ENCODE data around the gene SOX12.
A peak's percentile ranks its signal among the peaks of the same experiment; 100 is the strongest.

SOX12 gene

GRCh38 chr20:325045-325888, at the start of gene SOX12:
SOX12 (plus strand) TSS chr20:325552; CDS start chr20:325925, 373 bp downstream.
- peak; percentile 96 for DNase-seq

DNA sequence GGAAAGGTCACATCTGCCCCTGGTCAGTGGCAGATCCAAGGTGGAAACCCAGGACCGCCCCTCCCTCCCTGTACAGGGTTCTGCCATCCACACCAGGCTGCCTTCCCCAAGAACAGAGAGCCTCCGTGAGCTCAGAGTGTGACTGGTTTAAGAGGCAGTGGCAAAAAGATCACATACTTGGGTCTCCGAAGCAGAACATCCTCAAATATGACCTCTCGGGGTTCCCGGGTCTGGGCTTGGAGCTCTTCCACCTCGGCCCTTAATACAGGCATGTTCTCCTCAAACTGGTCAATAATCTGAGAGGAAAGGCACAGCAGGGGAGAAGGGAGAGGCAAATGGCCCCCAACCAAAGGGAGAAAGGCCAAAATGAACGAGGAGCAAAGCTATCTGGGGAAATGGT, 49.6 kb upstream of the SOX12 start:
- DNase-seq = no peak

DNA sequence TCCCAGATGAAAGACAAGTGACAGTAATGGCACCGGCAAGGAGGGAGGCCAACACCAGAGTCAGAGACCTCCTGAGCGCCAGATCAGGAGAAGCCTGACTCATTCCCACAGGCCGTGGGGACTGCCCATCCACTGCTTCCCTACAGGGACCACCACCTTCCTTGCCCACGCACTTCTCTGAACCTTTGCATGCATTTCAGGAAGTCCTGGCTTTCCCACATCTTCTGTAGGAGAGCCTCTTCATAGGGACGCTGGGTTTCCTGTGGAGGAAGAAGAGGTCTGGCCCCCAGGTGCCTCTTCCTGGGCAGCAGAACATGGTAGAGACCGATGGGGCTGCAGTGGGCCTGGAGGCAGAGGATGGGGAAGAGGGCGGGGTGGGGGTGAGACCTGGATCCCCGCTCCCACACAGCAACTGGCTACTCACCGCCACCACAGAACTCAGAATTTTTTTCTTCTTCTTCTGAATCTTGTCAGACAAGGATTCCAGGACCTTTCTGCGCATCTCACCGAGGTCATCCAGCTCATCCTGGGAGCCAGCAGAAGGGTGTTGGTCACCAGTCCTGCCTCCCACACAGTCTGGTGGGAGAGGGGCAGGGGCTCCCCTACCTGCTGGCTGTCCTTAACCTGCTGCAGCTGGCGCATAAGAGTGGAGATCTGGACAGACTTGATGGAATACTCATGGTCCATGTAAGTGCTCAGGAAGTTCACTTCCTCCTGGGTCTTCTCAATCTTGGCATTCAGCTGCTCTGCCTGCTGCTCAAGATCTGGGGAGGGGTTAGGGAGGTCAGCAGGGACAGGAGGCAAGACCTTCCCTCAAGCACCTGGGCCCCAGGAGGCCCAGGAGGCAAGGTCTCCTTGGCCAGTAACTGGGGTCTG, 48.5 kb upstream of the SOX12 start:
- no peak for DNase-seq

- no peak for DNase-seq
Measured at GRCh38 chr20:277496-277781, 47.9 kb upstream of the SOX12 start.

DNA sequence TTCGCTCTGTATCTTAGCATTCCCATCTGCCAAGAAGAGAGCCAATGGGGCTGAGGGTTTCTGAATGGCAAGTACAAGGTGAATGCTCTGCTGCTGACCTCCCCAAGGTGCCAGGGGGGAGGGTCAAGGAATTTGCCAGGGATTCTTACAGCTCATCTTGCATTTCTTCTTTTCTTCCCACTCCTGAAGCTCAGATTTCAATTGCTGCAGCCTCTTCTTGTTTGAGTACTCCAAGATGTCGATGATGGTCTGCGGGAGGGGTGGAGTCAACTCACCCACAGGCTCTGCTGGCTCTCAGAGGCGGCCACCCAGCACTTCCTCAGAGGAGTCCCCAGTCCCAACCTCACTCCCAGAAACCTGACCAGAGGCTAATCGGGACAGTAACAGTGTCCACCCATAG, 47.2 kb upstream of the SOX12 start:
- no peak for DNase-seq

DNA sequence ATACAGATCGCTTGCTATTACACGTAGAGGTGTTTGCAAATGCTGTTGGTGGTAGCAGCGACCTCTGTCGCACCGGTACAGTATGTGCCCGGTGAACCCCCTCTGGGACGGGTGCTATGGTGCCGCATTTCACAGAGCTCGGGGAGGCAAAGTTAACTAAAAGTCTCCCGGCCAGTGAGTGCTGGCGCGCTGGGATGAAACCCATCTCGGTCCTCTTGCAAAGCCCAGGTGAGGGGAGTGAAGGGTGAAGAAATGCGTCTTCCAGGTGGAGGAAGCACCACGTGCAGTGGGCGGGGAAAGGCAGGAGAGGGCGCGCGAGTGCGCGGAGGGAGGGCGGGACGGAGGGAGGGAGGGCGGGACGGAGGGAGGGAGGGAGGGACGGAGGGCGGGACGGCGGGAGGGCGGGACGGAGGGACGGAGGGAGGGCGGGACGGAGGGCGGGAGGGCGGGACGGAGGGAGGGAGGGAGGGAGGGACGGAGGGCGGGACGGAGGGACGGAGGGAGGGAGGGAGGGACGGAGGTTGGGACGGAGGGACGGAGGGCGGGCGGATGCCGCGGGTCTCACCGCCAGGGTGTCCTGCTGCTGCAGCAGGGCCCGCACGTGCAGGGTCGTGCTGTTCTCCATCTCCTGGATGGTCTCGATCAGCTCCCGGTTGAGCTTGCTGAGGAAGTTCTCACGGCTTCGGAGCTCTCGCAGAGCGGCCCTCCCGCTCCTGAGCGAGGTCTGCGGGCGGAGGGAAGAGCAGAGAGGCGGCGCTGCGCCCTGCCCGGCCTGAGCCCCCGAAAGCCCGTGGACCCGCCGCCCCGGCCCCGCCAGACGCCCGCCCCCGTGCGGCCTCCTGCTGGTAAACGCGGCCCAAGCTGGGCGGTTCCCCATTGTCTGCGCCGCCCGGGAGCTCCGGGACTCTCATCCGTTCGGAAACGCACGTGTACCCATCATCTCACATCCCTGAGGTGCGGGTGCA, 46.5 kb upstream of the SOX12 start:
- peak; percentile 62 for DNase-seq

DNA sequence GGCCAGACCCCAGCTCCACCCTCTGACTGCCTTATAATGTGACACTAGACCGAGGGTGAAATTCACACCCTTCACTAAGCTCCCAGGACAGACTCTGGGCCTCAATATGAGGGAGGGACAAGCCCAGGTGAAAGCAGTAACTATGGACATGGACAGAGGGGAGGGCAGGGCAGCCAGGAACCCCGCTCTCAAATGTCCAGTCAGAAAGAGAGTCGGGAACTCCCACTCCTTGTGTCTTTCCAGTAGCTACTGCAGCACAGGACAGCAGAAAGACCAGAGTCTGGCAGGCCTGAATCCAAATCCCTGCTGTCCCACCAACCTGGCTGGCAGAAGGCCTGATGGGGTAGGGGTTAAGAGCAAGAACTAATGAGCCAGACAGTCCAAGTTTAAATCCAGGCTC, 41.2 kb upstream of the SOX12 start:
- DNase-seq = no peak

DNA sequence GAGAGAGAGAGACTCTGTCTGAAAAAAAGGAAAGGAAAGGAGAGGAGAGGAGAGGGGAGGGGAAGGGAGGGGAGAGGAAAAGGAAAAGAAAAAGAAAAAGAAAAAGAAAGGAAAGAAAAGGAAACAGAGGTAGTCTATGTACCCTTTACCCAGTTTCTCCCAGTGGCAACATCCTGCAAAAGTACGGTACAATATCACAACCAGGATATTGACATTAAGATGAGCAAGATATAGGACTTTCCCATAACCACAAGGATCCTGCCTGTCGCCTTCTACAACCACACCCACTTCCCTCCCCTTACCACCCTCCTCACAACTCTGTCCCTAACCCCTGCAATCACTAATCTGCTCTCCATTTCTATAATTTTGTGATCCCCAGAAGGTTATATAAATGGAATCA, 38.8 kb upstream of the SOX12 start:
- DNase-seq = no peak

- DNase-seq = no peak
Measured at GRCh38 chr20:288956-289692, 36.2 kb upstream of the SOX12 start.

- no peak for DNase-seq
Measured at GRCh38 chr20:289693-290083, 35.7 kb upstream of the SOX12 start.

GRCh38 chr20:290084-290831, 35.1 kb upstream of the SOX12 start, which contains the start of gene C20orf96:
C20orf96 (minus strand) TSS chr20:290750; CDS start chr20:290610, 140 bp downstream.
- peak; percentile 89 for DNase-seq

DNA sequence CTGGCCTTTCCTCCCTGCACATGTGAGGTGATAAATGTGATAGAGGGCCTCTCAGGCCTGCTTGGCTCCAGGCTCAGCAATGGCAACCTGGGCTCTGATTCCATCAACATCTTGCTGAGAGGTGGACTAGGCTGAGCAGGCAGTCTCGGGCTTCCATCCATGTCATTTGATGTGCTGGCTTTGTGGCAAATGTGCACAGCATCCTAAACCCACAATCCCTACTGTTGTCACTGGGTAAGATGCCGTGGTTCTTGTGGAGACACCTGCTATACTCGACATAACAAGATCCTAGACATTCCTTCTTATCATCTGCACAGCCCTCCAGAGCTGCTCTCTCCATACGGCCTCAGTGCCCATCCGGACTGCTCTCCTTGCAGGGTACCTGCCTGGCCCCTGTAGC, 30.8 kb upstream of the SOX12 start:
- DNase-seq = no peak

GRCh38 chr20:295804-296203, 29.5 kb upstream of the SOX12 start:
- no peak for DNase-seq

- peak; percentile 85 for DNase-seq
Measured at GRCh38 chr20:297098-297924, 28.0 kb upstream of the SOX12 start, which contains the start of gene ZCCHC3. ZCCHC3 (plus strand) TSS chr20:297570; CDS start chr20:297587, 17 bp downstream.

GRCh38 chr20:297925-298775, 27.2 kb upstream of the SOX12 start:
- DNase-seq = peak; percentile 57

DNA sequence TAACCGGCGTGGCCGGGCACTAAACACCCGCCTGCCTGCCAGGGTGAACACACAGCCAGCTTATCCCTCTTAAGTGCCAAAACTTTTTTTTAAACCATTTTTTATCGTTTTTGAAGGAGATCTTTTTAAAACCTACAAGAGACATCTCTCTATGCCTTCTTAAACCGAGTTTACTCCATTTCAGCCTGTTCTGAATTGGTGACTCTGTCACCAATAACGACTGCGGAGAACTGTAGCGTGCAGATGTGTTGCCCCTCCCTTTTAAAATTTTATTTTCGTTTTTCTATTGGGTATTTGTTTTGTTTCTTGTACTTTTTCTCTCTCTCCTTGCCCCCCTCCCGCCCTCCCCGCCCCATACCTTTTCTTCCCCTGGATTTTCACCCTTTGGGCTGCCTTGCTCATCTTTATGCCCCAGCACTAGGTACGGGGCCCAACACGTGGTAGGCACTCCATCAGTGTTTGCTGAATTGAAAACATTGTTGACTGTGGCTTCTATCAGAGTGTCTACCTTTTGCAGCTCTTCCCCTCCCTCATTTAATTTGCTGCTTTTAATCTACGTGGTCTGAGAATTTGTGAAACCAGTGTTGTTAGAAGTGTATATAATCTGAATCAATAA, 26.5 kb upstream of the SOX12 start:
- no peak for DNase-seq

DNA sequence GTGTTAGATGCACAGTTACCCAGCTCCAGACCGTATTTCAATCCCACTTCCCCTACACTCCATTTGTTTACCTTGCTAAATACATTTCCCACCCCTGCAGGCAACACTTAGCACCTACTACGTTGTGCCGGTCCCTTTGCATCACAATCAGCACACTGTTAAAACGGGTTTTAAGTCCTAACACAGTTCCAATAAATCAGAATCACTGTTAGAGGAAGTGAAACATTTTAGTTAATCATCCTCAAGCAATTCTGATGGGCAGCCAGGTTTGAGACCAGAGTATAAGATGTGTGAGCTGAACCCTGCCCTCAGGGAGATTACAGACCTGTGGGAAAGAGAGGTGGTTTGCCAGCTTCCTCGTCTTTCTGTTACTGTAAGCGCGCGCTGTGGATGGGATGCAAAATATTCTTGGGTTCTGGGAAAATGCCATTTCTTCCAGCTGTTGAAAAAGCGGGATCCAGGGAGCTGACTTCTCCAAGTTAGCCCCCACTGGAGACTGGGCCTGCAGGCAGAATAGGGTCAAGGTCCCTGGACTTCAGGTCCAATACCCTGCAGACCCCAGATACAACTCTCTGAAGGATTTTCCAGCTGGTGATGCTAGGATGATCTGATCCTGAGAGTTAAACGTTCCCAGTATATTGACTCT, 24.9 kb upstream of the SOX12 start:
- no peak for DNase-seq
